Neutrophil (primary cell): Measurements from ENCODE around the gene PDGFRA.
"Not testable (repeated sequence)": the region's sequence is repeated elsewhere in the genome, so short reads cannot be mapped to it uniquely, and the experiment has no call there.

Experiments used
- H3K27ac ChIP-seq: fragments of 200-600 bp; sonication (generic); 2 replicates; pipeline ENCODE4 v1.5.1; 2016; ENCODE audit warnings: mild to moderate bottlenecking, moderate library complexity
- H3K27me3 ChIP-seq: fragments of 200-600 bp; sonication (generic); 2 replicates; pipeline ENCODE4 v1.6.0; 2016; ENCODE audit warnings: mild to moderate bottlenecking
- H3K36me3 ChIP-seq: fragments of 200-600 bp; sonication (generic); 2 replicates; pipeline ENCODE4 v1.5.1; 2017
- H3K4me1 ChIP-seq, 2 experiments: fragments of 200-600 bp in 1 of 2; sonication (generic) in 1 of 2; 1 replicate in 1 of 2; 2 replicates in 1 of 2; pipeline versions ENCODE4 v1.5.1 to v1.6.1; 2013 to 2016; ENCODE audit warnings: low read depth in 1 of 2, low read length in 1 of 2, mild to moderate bottlenecking in 1 of 2, moderate library complexity in 1 of 2; ENCODE audit not compliant: control insufficient read depth in 1 of 2, insufficient read depth in 1 of 2
- H3K4me3 ChIP-seq, 2 experiments: fragments of 200-600 bp in 1 of 2; sonication (generic) in 1 of 2; 1 replicate in 1 of 2; 2 replicates in 1 of 2; pipeline ENCODE4 v1.5.1; 2013 to 2016; ENCODE audit warnings: low read depth in 1 of 2, low read length in 1 of 2, mild to moderate bottlenecking in 1 of 2, moderate library complexity in 1 of 2
- H3K9me3 ChIP-seq: fragments of 200-600 bp; sonication (generic); 2 replicates; pipeline ENCODE4 v1.5.1; 2016
- CTCF ChIP-seq: fragments of 200-600 bp; sonication (generic); IDR thresholded peaks from 2 replicates; pipeline ENCODE4 v1.5.1; 2016; ENCODE audit warnings: antibody characterized with exemption

Gene PDGFRA

GRCh38 chr4:54252312-54252711 lies 23.2 kb downstream of the PDGFRA start:
- not testable (repeated sequence) for H3K27ac ChIP-seq, H3K4me3 ChIP-seq, H3K9me3 ChIP-seq, H3K4me1 ChIP-seq, H3K36me3 ChIP-seq, H3K27me3 ChIP-seq

- Histone ChIP-seq H3K27ac (no peak overlapping the region), H3K27me3 (no peaks in the 10 kb centered on the region), H3K36me3 (no peaks in the 10 kb centered on the region), H3K4me3 (no peak overlapping the region), H3K4me1 (no peaks in the 10 kb centered on the region), H3K9me3 (no peaks in the 10 kb centered on the region)
- TF ChIP-seq CTCF, result no peak
Observed at GRCh38 chr4:54254116-54254914, 25.2 kb downstream of the PDGFRA start.

GRCh38 chr4:54254915-54255246 lies 25.8 kb downstream of the PDGFRA start:
- no peaks in the 10 kb centered on the region for H3K36me3 ChIP-seq
- no peak overlapping the region for H3K27ac ChIP-seq
- H3K27me3 ChIP-seq, result no peaks in the 10 kb centered on the region
- no peak overlapping the region for H3K4me3 ChIP-seq
- no peak for TF ChIP-seq CTCF
- H3K4me1 ChIP-seq, result no peaks in the 10 kb centered on the region
- H3K9me3 ChIP-seq, result no peaks in the 10 kb centered on the region

- Histone ChIP-seq H3K27me3 (no peaks in the 10 kb centered on the region), H3K9me3 (no peaks in the 10 kb centered on the region), H3K27ac (no peak overlapping the region), H3K4me1 (no peaks in the 10 kb centered on the region), H3K36me3 (no peaks in the 10 kb centered on the region), H3K4me3 (no peak overlapping the region)
- no peak for TF ChIP-seq CTCF
Observed at GRCh38 chr4:54255881-54256280, 26.8 kb downstream of the PDGFRA start.

- no peak overlapping the region for H3K27ac ChIP-seq
- H3K9me3 ChIP-seq, result no peaks in the 10 kb centered on the region
- H3K36me3 ChIP-seq, result no peaks in the 10 kb centered on the region
- H3K4me1 ChIP-seq, result no peaks in the 10 kb centered on the region
- H3K4me3 ChIP-seq, result no peak overlapping the region
- TF ChIP-seq CTCF, result no peak
- H3K27me3 ChIP-seq, result no peaks in the 10 kb centered on the region
Observed at GRCh38 chr4:54256491-54257486, 27.7 kb downstream of the PDGFRA start.

GRCh38 chr4:54265366-54265765 lies 36.3 kb downstream of the PDGFRA start:
- Histone ChIP-seq H3K27ac (no peak overlapping the region), H3K4me3 (no peak overlapping the region), H3K27me3 (no peaks in the 10 kb centered on the region), H3K4me1 (no peaks in the 10 kb centered on the region), H3K36me3 (no peaks in the 10 kb centered on the region), H3K9me3 (no peaks in the 10 kb centered on the region)
- no peak for TF ChIP-seq CTCF
